Smooth muscle cell (in vitro differentiated cells): ENCODE measurements around the gene HGFAC. TPM values are rescaled to one million over a fixed set of nuclear protein-coding genes. Genes with fewer than 3 reads are reported as not detected.

Experiments
- DNase-seq: peaks from one replicate; lab custom pipeline; 2025; ENCODE audit not compliant: unreplicated experiment; lab: John Stamatoyannopoulos, UW
- H2AFZ ChIP-seq: fragments of 200-600 bp; sonication (generic); 2 replicates; pipeline ENCODE4 v1.6.0; 2016; ENCODE audit warnings: antibody characterized with exemption, low read depth, mild to moderate bottlenecking
- H3F3A ChIP-seq: fragments of 200-600 bp; sonication (generic); 2 replicates; pipeline ENCODE4 v1.6.0; 2017; ENCODE audit warnings: antibody characterized with exemption, low read depth
- H3K27ac ChIP-seq: fragments of 200-600 bp; sonication (generic); 2 replicates; pipeline ENCODE4 v1.5.1; 2016; ENCODE audit warnings: low read depth, mild to moderate bottlenecking
- H3K27me3 ChIP-seq: fragments of 200-600 bp; sonication (generic); 2 replicates; pipeline ENCODE4 v1.6.1; 2016; ENCODE audit warnings: low read depth, mild to moderate bottlenecking
- H3K36me3 ChIP-seq: fragments of 200-600 bp; sonication (generic); 2 replicates; pipeline ENCODE4 v1.5.1; 2016; ENCODE audit warnings: low read depth
- H3K4me1 ChIP-seq: fragments of 200-600 bp; sonication (generic); 2 replicates; pipeline ENCODE4 v1.5.1; 2016; ENCODE audit warnings: low read depth
- H3K4me2 ChIP-seq: fragments of 200-600 bp; sonication (generic); 2 replicates; pipeline ENCODE4 v1.6.0; 2016; ENCODE audit warnings: mild to moderate bottlenecking
- H3K4me3 ChIP-seq: fragments of 200-600 bp; sonication (generic); 2 replicates; pipeline ENCODE4 v1.5.1; 2016; ENCODE audit warnings: mild to moderate bottlenecking
- H3K79me2 ChIP-seq: fragments of 200-600 bp; sonication (generic); 2 replicates; pipeline ENCODE4 v1.6.0; 2016; ENCODE audit warnings: low read depth, mild to moderate bottlenecking
- H3K9ac ChIP-seq: fragments of 200-600 bp; sonication (generic); 2 replicates; pipeline ENCODE4 v1.6.0; 2016; ENCODE audit warnings: low read depth
- H3K9me3 ChIP-seq: fragments of 200-600 bp; sonication (generic); replicated peaks from 2 replicates; pipeline ENCODE4 v1.5.1; 2016; ENCODE audit warnings: low read depth
- H4K20me1 ChIP-seq: fragments of 200-600 bp; sonication (generic); 2 replicates; pipeline ENCODE4 v1.6.0; 2016; ENCODE audit warnings: low read depth
- WGBS: methylation state at CpG from one replicate; pipeline ENCODE4 v1.1.7; 2016; ENCODE audit warnings: low lambda C conversion rate; 5-methylcytosine and 5-hydroxymethylcytosine counted together
- polyA plus RNA-seq: library from polyadenylated mRNA; unstranded; fragments of >200 nt; fragmentation: Nextera tagmentation; extraction: Ambion mirVana; gene quantifications from 2 replicates; pipeline ENCODE4 v1.2.1, GENCODE V29; 2016
- total RNA-seq: library from RNA; depleted of rRNA; stranded (reverse); fragments of >200 nt; gene quantifications from 2 replicates; pipeline ENCODE4 v1.2.3, GENCODE V29; 2014
- TF ChIP-seq, protein P1 (sequence below): fragments of 200-600 bp; sonication (generic); IDR thresholded peaks from 2 replicates; pipeline ENCODE4 v1.5.1; 2017; ENCODE audit warnings: borderline replicate concordance, mild to moderate bottlenecking, antibody characterized with exemption; ENCODE audit not compliant: insufficient read depth, poor library complexity, severe bottlenecking

HGFAC gene
- total and polyA plus RNA-seq, 2 experiments from 2014 or later, result 0.58 TPM; not detected in 1

GRCh38 chr4:3471098-3471760 lies 29.5 kb downstream of the HGFAC start:
- no peak for DNase-seq
- H4K20me1 ChIP-seq, result no peaks in the 10 kb centered on the region
- no peaks in the 10 kb centered on the region for H3K4me1 ChIP-seq
- H3K79me2 ChIP-seq, result no peaks in the 10 kb centered on the region
- TF ChIP-seq, protein P1, sequence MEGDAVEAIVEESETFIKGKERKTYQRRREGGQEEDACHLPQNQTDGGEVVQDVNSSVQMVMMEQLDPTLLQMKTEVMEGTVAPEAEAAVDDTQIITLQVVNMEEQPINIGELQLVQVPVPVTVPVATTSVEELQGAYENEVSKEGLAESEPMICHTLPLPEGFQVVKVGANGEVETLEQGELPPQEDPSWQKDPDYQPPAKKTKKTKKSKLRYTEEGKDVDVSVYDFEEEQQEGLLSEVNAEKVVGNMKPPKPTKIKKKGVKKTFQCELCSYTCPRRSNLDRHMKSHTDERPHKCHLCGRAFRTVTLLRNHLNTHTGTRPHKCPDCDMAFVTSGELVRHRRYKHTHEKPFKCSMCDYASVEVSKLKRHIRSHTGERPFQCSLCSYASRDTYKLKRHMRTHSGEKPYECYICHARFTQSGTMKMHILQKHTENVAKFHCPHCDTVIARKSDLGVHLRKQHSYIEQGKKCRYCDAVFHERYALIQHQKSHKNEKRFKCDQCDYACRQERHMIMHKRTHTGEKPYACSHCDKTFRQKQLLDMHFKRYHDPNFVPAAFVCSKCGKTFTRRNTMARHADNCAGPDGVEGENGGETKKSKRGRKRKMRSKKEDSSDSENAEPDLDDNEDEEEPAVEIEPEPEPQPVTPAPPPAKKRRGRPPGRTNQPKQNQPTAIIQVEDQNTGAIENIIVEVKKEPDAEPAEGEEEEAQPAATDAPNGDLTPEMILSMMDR, result no peak
- 93% methylated on average over 23 of the region's 23 CpGs for WGBS
- no peak overlapping the region for H3K4me2 ChIP-seq
- no peak overlapping the region for H3K9ac ChIP-seq
- H3F3A ChIP-seq, result no peaks in the 10 kb centered on the region
- no peaks in the 10 kb centered on the region for H3K36me3 ChIP-seq
- H3K9me3 ChIP-seq, result no peaks in the 10 kb centered on the region
- H2AFZ ChIP-seq, result no peak overlapping the region
- no peak overlapping the region for H3K27ac ChIP-seq
- peaks cover 2% of the 10 kb centered on the region for H3K27me3 ChIP-seq
- no peak overlapping the region for H3K4me3 ChIP-seq

GRCh38 chr4:3471886-3472285 lies 30.1 kb downstream of the HGFAC start:
- no peaks in the 10 kb centered on the region for H4K20me1 ChIP-seq
- DNase-seq, result no peak
- no peak overlapping the region for H3K27ac ChIP-seq
- no peaks in the 10 kb centered on the region for H3K36me3 ChIP-seq
- no peaks in the 10 kb centered on the region for H3K9me3 ChIP-seq
- 90% methylated on average over 15 of the region's 15 CpGs for WGBS
- H3K9ac ChIP-seq, result no peak overlapping the region
- no peaks in the 10 kb centered on the region for H3K79me2 ChIP-seq
- H3F3A ChIP-seq, result no peaks in the 10 kb centered on the region
- no peaks in the 10 kb centered on the region for H3K4me1 ChIP-seq
- no peak overlapping the region for H3K4me3 ChIP-seq
- TF ChIP-seq, protein P1, result no peak
- H3K4me2 ChIP-seq, result no peak overlapping the region
- H2AFZ ChIP-seq, result no peak overlapping the region
- H3K27me3 ChIP-seq, result no peaks in the 10 kb centered on the region

DNA sequence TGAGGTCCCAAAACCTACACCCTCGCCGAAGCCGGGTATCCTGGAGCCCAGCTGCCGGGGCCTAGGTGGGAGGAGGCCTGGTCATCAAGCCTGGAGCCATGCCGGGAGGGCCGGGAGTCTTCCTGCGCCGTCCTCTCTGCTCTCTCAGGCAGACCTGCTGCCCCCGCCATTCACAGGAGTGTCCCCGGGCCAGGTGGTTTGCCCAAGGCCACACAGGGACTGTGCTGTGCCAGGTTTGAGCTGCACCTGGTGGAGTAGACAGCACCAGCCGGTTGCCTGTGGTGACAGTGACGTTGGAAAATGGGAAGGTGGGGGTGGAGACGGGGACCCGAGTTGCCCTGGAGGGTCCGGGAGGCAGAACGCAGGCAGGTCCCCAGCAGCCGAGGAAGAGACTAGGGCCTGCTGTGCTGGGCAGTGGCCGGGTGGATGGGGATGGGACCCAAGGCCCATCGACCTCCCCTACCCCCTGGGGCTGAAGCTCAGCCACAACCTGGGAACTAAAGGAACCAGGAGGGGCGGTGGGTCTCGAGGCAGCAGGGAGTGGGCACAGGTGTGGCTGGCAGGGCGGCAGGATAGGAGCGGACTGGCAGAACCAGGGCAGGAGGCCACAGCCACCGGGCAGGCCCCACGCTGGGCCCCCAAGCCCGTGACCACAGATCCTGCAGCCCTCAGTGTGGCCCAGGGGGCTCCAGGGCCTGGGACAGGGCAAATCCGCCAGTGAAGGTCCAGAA lies 30.8 kb downstream of the HGFAC start:
- TF ChIP-seq, protein P1, result no peak

More for the DNA sequence above, 30.8 kb downstream of the HGFAC start:
- no peak overlapping the region for H3K27ac ChIP-seq
- no peak overlapping the region for H2AFZ ChIP-seq
- no peak overlapping the region for H3K4me3 ChIP-seq
- H3K4me2 ChIP-seq, result no peak overlapping the region
- H3K9ac ChIP-seq, result no peak overlapping the region
- no peaks in the 10 kb centered on the region for H3K27me3 ChIP-seq
- H4K20me1 ChIP-seq, result no peaks in the 10 kb centered on the region
- 92% methylated on average over 27 of the region's 27 CpGs for WGBS
- H3K9me3 ChIP-seq, result no peaks in the 10 kb centered on the region
- H3K79me2 ChIP-seq, result no peaks in the 10 kb centered on the region
- no peak for DNase-seq
- H3K36me3 ChIP-seq, result no peaks in the 10 kb centered on the region
- H3K4me1 ChIP-seq, result no peaks in the 10 kb centered on the region
- no peaks in the 10 kb centered on the region for H3F3A ChIP-seq
